Measurements from ENCODE around the gene SLC2A6.

- TF ChIP-seq EZH2phosphoT487 (IDR thresholded peaks at IDR 0.05; ENCODE audit: borderline replicate concordance, low read length), result no peak
- TF ChIP-seq CTCF (conservative IDR thresholded peaks at IDR 0.05; ENCODE audit: low read depth, low read length), result no peak
Observed at GRCh38 chr9:133483611-133484010, 4.7 kb upstream of the SLC2A6 start.

Data from PC-3 (cell line).